ENCODE data around the gene IL17RA.
A peak's percentile ranks its signal among the peaks of the same experiment; 100 is the strongest.

Gene IL17RA

GRCh38 chr22:17101475-17102296, 16.9 kb downstream of the IL17RA start:
- TF ChIP-seq, protein P1, sequence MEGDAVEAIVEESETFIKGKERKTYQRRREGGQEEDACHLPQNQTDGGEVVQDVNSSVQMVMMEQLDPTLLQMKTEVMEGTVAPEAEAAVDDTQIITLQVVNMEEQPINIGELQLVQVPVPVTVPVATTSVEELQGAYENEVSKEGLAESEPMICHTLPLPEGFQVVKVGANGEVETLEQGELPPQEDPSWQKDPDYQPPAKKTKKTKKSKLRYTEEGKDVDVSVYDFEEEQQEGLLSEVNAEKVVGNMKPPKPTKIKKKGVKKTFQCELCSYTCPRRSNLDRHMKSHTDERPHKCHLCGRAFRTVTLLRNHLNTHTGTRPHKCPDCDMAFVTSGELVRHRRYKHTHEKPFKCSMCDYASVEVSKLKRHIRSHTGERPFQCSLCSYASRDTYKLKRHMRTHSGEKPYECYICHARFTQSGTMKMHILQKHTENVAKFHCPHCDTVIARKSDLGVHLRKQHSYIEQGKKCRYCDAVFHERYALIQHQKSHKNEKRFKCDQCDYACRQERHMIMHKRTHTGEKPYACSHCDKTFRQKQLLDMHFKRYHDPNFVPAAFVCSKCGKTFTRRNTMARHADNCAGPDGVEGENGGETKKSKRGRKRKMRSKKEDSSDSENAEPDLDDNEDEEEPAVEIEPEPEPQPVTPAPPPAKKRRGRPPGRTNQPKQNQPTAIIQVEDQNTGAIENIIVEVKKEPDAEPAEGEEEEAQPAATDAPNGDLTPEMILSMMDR (conservative IDR thresholded peaks at IDR 0.05; ENCODE audit: low read depth, low read length), result no peak
- H3K4me3 ChIP-seq (ENCODE audit: low read depth, low read length), result no peak overlapping the region
- DNase-seq (ENCODE audit: low read depth), result no peak

GRCh38 chr22:17102297-17102667, 17.5 kb downstream of the IL17RA start:
- TF ChIP-seq, protein P1 (conservative IDR thresholded peaks at IDR 0.05; ENCODE audit: low read depth, low read length), result no peak
- H3K4me3 ChIP-seq (ENCODE audit: low read depth, low read length), result no peak overlapping the region
- DNase-seq (ENCODE audit: low read depth), result no peak

GRCh38 chr22:17103351-17103750, 18.6 kb downstream of the IL17RA start:
- no peak overlapping the region for H3K4me3 ChIP-seq (ENCODE audit: low read depth, low read length)
- DNase-seq (ENCODE audit: low read depth), result no peak
- TF ChIP-seq, protein P1 (conservative IDR thresholded peaks at IDR 0.05; ENCODE audit: low read depth, low read length), result no peak

DNA sequence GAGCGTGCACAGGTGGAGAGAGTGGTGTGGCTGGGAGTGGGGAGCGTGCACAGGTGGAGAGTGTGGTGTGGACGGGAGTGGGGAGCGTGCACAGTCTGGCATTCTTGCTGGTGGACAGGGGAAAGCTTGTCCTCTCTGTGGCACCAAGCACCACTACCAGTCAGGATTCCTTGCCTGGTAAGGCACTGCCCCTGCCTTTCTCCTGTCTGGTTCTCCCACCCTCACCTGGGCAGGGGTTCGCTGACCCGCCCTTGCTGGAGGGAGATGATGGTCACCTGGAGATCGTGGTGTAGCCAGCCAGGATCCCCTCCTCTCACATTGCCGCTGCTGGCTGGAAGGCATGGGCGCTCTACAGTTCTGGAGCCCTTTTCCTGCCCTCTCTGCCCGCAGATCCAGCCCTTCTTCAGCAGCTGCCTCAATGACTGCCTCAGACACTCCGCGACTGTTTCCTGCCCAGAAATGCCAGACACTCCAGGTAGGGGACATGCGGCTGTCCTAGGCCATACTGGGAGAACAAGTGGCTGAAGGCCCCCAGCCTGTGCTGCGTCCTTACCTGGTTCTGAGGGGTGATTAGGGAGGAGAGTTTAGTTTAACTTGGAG, 19.6 kb downstream of the IL17RA start:
- H3K4me3 ChIP-seq (ENCODE audit: low read depth, low read length), result no peak overlapping the region
- TF ChIP-seq, protein P1 (conservative IDR thresholded peaks at IDR 0.05; ENCODE audit: low read depth, low read length), result no peak
- DNase-seq (ENCODE audit: low read depth), result no peak

DNA sequence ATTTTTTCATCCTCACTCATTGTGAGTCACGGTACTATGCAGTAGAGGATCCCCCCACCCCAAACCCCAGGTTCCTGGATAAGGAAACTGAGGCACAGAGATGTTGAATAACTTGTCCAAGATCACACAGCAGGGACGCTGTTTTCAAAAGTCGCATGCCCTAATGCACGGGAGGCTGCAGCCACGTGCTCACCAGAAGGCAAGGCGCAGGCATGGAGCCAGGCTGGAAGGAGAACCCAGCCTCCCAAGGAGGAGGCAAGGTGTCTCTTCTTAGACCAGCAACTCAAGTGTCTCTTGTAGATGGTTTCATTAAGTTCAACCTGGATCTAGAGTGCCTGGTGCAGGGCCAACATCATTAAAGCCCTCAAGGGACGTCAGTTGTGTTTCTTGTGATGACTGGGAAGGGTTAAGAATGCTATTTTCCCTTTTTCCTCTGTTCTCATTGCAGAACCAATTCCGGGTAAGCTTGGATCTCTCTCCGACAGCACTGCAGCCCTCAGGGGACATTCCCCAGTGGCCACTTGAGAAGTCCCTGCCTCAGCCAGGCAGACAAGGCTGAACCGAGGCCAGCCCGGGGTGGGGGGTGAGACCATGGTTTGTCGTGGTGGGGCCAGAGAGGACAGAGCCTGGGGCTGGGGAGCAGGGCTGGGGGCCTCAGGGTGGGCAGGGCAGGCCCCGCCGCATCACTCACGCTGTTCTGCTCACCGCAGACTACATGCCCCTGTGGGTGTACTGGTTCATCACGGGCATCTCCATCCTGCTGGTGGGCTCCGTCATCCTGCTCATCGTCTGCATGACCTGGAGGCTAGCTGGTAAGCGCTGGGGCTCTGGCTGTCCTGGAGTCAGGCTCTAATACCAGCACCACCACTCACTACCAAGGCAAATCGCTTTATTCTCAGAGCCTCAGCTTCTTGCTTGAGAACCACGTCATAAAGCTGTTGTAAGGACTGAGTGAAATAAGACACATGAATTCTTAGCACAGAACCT, 20.6 kb downstream of the IL17RA start:
- no peak for DNase-seq (ENCODE audit: low read depth)
- TF ChIP-seq, protein P1 (conservative IDR thresholded peaks at IDR 0.05; ENCODE audit: low read depth, low read length), result no peak
- H3K4me3 ChIP-seq (ENCODE audit: low read depth, low read length), result no peak overlapping the region

DNA sequence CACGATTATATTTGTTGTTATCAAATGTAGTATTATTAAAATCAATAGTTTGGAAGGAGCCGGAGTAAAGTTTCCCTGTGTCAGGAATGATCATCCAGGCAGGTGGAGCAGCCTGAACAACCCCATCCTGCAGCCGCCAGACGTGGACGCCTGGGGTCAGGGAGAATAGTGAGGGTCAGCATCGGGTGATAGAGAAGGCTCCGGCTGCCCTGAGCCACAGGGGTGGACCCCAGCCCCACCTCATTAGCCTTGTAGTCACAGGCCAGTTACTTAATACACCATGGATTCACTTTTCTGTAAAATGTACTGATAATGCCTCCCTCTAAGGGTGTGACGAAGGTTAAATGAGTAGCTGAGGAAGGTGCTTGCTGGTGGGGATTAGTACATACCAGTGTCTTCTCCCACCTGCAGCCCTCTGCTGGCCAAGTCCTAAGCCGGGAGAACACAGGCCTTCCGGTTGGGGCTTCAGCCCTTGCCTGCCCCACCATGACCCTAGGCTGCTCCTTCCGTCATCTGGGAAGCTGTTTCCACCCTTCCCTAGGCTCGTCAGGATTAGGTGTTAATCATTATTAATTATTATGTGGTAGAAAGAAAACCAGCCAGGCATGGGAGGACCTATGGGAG, 21.5 kb downstream of the IL17RA start:
- DNase-seq (ENCODE audit: low read depth), result no peak
- H3K4me3 ChIP-seq (ENCODE audit: low read depth, low read length), result no peak overlapping the region
- TF ChIP-seq, protein P1 (conservative IDR thresholded peaks at IDR 0.05; ENCODE audit: low read depth, low read length), result peak; percentile 23

Data from choroid plexus epithelial cell (primary cell).